G401 (cell line): ENCODE results near the gene USP27X. TPM values are rescaled to one million over a fixed set of nuclear protein-coding genes. Genes with fewer than 3 reads are reported as not detected.

Source experiments
- DNase-seq: peaks from one replicate; pipeline ENCODE4 v3.0.0-alpha.2; 2015; ENCODE audit warnings: low spot score
- in situ Hi-C: cut with HindIII; loops from 2 replicates; pipeline ENCODE4 v1.10.0; 2016; ENCODE audit warnings: low sequenced_read_pairs, mixed read lengths
- total RNA-seq: library from RNA; depleted of rRNA; stranded (reverse); fragments of >200 nt; shearing (Covaris generic); gene quantifications from 2 replicates; pipeline ENCODE4 v1.2.3, GENCODE V29; 2014

USP27X gene
- total RNA-seq, 1 experiment from 2014 or later, result 0.44 TPM

DNA sequence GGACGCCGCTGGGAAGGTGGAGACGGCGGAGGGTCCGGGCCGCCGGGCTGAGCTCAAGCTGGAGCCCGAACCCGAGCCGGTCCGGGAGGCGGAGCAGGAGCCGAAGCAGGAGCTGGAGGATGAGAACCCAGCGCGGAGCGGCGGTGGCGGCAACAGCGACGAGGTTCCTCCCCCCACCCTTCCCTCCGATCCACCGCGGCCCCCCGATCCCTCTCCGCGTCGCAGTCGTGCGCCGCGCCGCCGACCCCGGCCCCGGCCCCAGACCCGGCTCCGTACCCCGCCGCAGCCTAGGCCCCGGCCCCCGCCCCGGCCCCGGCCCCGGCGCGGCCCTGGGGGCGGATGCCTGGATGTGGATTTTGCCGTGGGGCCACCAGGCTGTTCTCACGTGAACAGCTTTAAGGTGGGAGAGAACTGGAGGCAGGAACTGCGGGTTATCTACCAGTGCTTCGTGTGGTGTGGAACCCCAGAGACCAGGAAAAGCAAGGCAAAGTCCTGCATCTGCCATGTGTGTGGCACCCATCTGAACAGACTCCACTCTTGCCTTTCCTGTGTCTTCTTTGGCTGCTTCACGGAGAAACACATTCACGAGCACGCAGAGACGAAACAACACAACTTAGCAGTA is 483 bp downstream of the USP27X start:
- in situ Hi-C loops, result no loop called here
- DNase-seq, result no peak

DNA sequence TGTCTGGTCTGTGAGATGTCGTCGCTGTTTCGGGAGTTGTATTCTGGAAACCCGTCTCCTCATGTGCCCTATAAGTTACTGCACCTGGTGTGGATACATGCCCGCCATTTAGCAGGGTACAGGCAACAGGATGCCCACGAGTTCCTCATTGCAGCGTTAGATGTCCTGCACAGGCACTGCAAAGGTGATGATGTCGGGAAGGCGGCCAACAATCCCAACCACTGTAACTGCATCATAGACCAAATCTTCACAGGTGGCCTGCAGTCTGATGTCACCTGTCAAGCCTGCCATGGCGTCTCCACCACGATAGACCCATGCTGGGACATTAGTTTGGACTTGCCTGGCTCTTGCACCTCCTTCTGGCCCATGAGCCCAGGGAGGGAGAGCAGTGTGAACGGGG is 1.4 kb downstream of the USP27X start:
- DNase-seq, result peak; percentile 16

DNA sequence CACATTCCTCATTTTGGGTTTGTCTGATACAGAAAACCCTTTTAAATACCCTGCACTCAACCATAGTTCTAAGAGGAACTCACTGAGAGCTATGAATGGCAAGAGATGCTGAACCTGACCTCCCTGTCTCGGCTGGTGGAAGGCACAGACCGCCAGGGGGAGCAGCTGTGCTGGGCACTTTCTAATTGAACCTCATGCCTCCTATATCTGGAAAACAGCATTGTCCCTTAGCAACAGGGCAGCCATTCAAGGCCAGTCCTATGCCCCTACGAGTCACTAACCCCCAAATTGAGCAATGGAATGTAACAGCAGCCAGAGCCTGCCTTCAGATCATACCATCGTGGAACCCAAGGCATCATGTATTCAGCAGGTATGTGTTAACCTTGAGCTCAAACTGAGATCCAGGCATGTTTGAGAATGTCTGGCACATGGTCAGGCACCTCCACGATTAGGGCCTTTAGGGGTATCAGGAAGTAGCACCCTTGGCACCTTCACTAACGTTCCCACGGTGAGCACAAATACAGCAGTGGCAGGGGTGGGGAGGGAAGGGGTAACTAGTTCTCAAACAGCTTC is 5.1 kb downstream of the USP27X start:
- in situ Hi-C loops, result no loop called here
- DNase-seq, result peak; percentile 48

More for the DNA sequence above, 1.4 kb downstream of the USP27X start:
- in situ Hi-C loops, result no loop called here

DNA sequence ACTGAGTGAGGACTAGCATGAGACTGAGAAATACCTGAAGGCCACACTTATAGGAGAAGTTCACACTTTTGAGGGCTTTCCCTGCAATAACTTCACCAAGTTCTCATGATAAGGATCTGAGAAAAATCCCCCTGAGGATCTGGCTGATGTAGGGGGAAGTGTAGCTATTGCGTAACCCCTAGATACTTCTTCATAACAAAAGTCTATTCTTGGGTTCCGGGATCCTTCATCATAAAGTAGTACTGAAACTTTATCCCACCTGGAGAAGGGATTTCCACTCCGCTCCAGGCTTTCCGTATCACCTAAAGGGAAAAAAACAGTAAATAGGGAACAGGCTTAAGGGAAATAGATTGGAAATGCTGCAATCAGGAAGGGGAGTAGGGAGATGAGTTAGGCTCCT is 13.3 kb downstream of the USP27X start:
- in situ Hi-C loops, result no loop called here
- DNase-seq, result no peak

DNA sequence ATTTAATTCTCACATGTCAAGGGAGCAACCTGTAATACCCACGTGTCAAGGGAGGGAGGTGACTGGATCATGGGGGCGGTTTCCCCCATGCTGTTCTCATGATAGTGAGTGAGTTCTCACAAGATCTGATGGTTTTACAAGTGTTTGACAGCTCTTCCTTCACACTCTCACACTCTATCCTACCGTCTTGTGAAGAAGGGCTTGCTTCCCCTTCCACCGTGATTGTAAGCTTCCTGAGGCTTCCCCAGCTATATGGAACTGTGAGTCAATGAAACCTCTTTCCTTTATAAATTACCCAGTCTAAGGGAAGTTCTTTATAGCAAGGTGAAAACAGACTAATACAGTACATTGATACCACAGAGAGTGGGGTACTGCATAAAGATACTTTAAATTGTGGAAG is 17.7 kb downstream of the USP27X start:
- no peak for DNase-seq
- in situ Hi-C loops, result no loop called here

DNA sequence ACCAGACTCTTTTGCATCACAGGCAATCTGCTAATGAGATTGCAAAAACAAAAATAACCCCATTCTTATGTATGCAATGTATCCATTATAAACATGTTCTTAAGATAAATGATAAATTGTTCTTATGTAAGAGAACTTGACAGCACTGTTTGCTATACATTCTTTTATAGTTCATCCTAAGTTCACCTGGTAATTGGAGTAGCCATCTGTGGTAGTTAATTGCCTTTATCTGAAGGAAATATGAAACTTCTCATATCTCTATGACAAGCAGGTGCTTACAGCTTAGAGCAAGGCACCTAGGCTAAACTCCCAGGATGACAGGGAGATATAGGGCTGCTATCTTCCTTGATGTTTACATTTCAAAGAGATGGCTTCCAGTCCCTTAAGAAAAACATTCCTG is 21.8 kb downstream of the USP27X start:
- in situ Hi-C loops, result no loop called here
- DNase-seq, result no peak

DNA sequence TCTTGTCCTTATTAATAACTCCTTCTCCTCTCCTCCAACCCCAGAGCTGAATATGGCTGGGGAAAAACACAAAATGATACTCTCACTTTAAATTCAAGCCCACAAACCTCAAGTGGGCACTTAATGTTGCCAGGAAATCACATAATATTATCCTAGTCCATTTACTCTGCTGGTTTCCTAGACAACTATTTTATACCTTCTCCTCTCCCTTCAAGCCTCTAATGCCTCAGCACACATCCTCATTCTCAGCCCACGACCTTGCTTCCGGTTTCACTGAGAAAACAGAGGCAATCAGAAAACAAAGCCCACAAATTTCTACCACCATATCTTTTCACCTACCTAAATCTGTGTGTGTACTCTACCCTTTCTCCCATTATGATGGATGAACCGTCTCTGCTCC is 31.1 kb downstream of the USP27X start:
- in situ Hi-C loops, result no loop called here

DNA sequence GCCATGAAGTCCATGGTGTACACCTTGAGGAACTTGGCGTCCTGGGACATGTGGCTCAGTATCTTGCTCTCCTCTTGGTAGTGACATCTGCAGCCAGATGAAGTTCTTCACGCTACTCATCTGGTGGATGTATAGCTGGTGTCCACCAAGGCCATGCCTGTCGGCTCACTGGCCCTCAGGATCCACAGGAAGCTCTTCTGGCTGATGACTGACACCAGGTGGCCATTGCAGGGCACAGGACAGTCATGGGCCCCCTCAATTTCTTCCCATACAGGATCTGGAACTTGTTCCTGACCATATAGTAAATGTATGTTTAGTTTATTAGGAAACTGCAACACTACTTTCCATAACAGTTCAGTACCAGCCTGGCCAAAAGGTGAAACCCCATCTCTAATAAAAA is 32.8 kb downstream of the USP27X start:
- DNase-seq, result no peak
- in situ Hi-C loops, result no loop called here

More for the DNA sequence above, 31.1 kb downstream of the USP27X start:
- no peak for DNase-seq

DNA sequence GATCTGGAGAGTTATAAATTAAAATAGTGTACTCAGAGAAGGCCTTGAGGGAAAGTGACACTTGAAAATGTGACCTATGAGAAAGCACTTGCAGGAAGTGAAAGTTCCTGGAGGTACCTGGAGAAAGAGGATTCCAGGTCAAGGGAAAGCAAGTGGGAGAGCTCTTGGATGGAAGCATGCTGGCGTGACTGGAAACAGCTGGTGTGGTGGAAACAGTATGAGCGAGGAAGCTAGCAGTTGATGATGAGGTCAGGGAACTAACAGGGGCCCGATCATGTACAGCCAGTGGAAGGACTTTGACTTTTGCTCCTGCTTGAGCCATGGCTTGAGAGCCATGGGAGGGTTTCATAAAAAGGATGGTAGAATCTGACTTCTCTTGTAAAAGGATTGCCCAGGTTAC is 33.6 kb downstream of the USP27X start:
- no peak for DNase-seq
- in situ Hi-C loops, result no loop called here

DNA sequence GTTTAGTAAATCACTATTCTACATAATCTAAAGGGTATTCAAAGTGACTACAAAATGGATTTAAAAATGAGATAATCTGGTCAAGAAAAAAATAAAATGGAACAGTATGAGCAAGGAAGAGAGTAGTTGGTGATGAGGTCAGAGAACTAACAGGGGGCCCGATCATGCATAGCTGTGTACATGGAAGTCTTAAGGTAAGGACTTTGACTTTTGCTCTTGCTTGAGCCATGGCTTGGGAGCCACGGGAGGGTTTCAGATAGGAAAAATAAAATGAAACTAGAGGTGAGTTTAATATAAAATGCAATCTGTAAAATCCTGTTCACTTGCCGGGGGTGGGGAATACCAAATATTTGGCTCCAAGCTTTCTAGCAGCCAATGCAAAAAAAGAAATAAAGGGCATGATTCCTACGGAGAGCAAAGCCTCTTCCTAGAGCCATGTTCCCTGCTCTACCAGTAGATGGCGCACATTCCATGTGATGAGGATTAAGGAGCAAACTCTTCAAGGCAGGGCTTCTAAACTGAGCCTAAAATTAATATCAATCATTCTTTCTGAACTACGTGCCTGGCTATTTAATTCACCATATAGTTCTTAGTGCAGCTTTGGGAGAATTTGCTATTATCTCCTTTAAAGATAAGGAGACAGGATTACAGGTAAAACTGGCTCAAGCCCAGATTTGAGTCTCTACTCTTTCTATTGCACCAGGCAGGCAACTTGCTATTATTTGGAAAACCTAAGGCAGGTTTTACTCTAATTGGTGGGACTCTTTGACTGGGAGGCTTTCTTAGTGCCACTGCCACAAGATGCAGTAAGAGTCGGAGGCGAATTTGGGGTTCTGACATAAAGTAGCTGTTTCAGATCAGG is 36.3 kb downstream of the USP27X start:
- in situ Hi-C loops, result no loop called here
- DNase-seq, result peak; percentile 68

DNA sequence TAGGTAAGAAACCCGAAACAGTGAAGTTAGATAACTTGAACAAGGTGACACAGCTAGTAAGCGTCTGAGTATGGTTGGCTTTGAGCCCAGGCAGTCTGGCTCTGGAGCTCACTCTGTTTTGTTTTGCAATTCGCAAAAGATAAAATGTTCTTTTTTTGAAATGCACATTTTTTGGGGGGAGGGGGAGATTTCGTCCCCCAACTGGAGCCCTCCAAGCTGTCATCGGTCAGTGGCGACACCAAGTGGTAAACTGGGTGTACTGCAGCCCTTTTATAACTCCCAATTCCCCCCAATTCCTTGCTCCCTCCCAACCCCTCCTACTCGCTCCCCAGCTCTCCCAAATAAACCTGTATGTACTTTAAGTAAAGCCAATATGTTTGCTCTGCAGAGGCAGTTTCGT is 40.3 kb downstream of the USP27X start:
- in situ Hi-C loops, result no loop called here
- peak; percentile 33 for DNase-seq

DNA sequence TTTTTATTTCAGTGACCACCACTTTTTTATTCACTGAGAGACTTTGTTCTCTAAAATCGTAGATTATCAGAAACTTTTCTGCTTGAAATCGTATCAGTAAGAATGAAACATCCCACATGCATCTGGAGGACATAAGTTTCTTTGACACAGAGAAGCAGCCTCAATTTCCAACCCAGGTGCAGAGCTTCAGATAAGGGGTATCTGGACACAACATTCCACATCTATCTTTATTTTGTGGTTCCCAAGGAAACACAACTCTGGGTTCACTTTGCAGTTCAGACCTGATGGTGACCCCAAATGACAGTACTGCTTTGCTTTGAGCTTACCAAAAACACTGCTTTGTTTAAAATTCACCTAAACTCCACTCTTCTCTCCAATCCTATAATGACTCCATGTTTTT is 41.8 kb downstream of the USP27X start:
- in situ Hi-C loops, result no loop called here
- DNase-seq, result no peak

DNA sequence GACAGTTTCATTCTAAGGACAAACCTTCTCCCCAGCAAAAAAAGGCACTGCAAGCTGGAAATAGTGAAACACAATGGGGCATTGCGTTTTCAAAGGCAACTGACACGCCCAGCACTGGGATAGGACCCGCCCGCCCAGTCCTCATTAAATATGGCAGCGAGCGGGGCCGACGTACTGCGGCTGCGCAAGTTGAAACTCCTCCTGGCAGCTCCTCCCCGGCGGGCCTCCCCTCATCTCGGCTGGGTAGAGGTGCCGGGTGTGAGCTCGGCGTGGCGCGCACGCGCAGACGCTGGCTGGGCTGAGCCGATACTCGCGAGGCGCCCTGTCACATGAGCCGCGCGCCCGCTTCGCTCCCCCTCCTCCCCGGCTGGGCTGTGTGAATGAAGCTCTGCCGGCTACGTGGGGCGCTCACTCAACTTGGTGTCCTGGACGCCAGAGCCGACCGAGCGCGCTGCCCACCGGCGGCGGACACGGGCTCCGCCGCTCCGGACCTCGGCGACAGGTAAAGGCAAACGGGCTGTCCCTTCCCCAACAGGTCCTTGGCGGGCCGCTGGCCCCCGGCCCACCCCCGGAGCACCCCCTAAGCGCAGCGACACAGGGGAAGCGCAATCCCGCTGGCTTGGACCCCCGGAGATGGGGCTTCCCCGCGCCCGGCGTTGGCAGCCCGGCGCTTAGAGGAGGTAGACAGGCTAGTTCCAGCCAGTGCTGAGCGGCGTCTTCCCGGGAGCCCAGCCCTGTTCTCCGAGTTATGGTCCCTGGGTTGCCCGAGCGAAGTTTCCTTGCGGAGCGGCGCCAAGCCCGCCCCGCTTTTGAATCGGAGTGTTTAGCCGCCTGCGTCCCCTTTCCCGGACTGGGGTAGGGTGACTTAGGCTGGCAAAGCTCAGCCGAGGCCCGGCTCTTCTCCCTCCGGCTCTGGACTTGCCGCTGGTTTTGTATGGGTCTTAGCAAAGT is 43.3 kb downstream of the USP27X start, which contains the start of gene CLCN5:
TSS of gene CLCN5 (plus strand) at position 306 of the 951 bp plus-strand sequence. CDS start 2,703 bp downstream, outside the sequence.
- in situ Hi-C loops, result no loop called here
- peak; percentile 90 for DNase-seq

DNA sequence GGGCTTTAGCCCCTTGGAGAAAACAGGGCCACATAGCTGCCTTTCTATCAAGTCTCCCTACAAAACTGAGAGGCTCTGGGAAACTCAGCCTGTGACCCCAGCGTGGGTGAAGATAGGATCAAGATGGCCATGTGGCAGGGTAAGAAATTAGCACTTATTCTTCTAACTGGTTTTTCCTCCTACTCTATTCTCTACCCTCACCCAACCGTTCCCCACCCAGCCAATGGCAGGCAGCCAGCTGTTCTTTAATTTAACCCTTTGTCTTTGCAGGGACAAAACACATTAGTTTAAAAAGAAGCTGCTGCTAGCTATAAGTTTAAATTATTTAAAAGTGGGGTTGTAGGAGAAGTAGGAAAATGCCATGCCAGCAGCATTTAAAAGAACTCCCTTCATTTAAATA is 45.9 kb downstream of the USP27X start:
- in situ Hi-C loops, result no loop called here
- no peak for DNase-seq

DNA sequence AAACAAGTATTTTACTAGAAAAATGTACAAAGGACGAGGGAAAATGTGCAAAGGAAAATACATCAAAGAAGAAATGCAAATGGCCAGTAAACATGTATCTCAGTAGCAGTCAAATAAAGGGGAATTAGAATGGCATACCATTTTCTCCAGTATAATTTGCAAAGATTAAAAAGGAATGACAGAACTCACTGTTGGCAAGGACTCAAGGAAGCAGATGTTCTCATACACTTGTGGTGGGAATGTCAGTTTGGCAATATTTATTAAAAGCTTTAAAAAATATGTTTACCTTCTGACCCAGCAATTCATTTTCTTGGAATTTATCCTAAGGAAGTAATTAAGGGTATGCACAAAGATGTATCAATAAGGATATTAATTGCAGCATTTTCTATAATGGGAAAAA is 50.8 kb downstream of the USP27X start:
- in situ Hi-C loops, result no loop called here
- peak; percentile 30 for DNase-seq
